IMR-90 (cell line): ENCODE measurements around the gene HAUS7. TPM values are rescaled to one million over a fixed set of nuclear protein-coding genes. Genes with fewer than 3 reads are reported as not detected.

ENCODE experiments used
- ATAC-seq: fragments of 200-7000 bp; cut with Tn5 transposase; 2 replicates; pipeline ENCODE4 v1.9.1; 2020; ENCODE audit warnings: low read depth, mild to moderate bottlenecking, moderate library complexity
- BruUV-seq: library from RNA; stranded (reverse); fragments of 400-500 nt; replicated peaks from 2 replicates; lab custom pipeline; 2021; lab: Mats Ljungman, UMichigan
- CTCF ChIA-PET: fragments of 300-600 bp; formaldehyde crosslinking; extraction: SDS; loops from one replicate; lab custom pipeline; 2021; ENCODE audit warnings: antibody characterized with exemption; lab: Yijun Ruan, JAX
- POLR2A ChIA-PET: fragments of 300-600 bp; sonication (Branson Sonifier 250); formaldehyde crosslinking; loops from one replicate; lab custom pipeline; 2022; ENCODE audit warnings: antibody characterized with exemption; ENCODE audit not compliant: unreplicated experiment; lab: Charles Lee
- DNase-seq: peaks from one replicate; pipeline ENCODE4 v3.0.0; 2013
- H2AFZ ChIP-seq: replicated peaks from 2 replicates; pipeline ENCODE3; 2013; ENCODE audit warnings: low read length, mild to moderate bottlenecking; ENCODE audit not compliant: poor library complexity
- H2AK5ac ChIP-seq: 2 replicates; pipeline ENCODE4 v1.6.1; 2013; ENCODE audit warnings: low read depth, low read length, inconsistent platforms
- H2AK9ac ChIP-seq: replicated peaks from 2 replicates; pipeline ENCODE3; 2013; ENCODE audit warnings: mild to moderate bottlenecking, low read depth, low read length, moderate library complexity; ENCODE audit not compliant: poor library complexity
- H2BK120ac ChIP-seq: 2 replicates; pipeline ENCODE4 v1.6.1; 2013; ENCODE audit warnings: low read depth, low read length, inconsistent platforms
- H2BK15ac ChIP-seq: 3 replicates; pipeline ENCODE4 v1.6.1; 2013; ENCODE audit warnings: low read depth, low read length, inconsistent platforms
- H2BK20ac ChIP-seq: 2 replicates; pipeline ENCODE4 v1.6.1; 2013; ENCODE audit warnings: low read depth, mild to moderate bottlenecking, inconsistent platforms, low read length, moderate library complexity
- H2BK5ac ChIP-seq: 2 replicates; pipeline ENCODE4 v1.6.1; 2013; ENCODE audit warnings: mild to moderate bottlenecking, low read depth, low read length, inconsistent platforms; ENCODE audit not compliant: poor library complexity, severe bottlenecking
- H3K14ac ChIP-seq: replicated peaks from 2 replicates; pipeline ENCODE4 v1.6.1; 2013; ENCODE audit warnings: low read depth, low read length, inconsistent platforms
- H3K18ac ChIP-seq: 2 replicates; pipeline ENCODE4 v1.6.1; 2013; ENCODE audit warnings: low read depth, low read length, control low read depth
- H3K23ac ChIP-seq: 2 replicates; pipeline ENCODE4 v1.6.1; 2013; ENCODE audit warnings: low read depth, low read length, inconsistent platforms
- H3K27ac ChIP-seq: 2 replicates; pipeline ENCODE4 v1.5.1; 2013; ENCODE audit warnings: mild to moderate bottlenecking, control low read depth, low read length; ENCODE audit not compliant: insufficient read depth
- H3K27me3 ChIP-seq: 2 replicates; pipeline ENCODE4 v1.6.1; 2013; ENCODE audit warnings: low read length; ENCODE audit not compliant: control insufficient read depth, insufficient read depth
- H3K36me3 ChIP-seq: 2 replicates; pipeline ENCODE4 v1.6.1; 2013; ENCODE audit warnings: low read length, mixed read lengths; ENCODE audit not compliant: control insufficient read depth, insufficient read depth
- H3K4ac ChIP-seq: 2 replicates; pipeline ENCODE4 v1.6.1; 2013; ENCODE audit warnings: low read depth, low read length, inconsistent platforms
- H3K4me1 ChIP-seq: 2 replicates; pipeline ENCODE4 v1.6.1; 2013; ENCODE audit warnings: low read length, mixed read lengths; ENCODE audit not compliant: control insufficient read depth, insufficient read depth
- H3K4me2 ChIP-seq: 2 replicates; pipeline ENCODE4 v1.6.1; 2013; ENCODE audit warnings: low read depth, mild to moderate bottlenecking, control low read depth, low read length, moderate library complexity
- H3K4me3 ChIP-seq: 2 replicates; pipeline ENCODE4 v1.5.1; 2013; ENCODE audit warnings: low read depth, mild to moderate bottlenecking, control low read depth, low read length, moderate library complexity; ENCODE audit not compliant: insufficient read depth
- H3K56ac ChIP-seq: 2 replicates; pipeline ENCODE4 v1.6.1; 2013; ENCODE audit warnings: low read length, inconsistent platforms; ENCODE audit not compliant: insufficient read depth; ENCODE audit errors: extremely low read depth
- H3K79me1 ChIP-seq, 2 experiments: 2 replicates each; pipeline ENCODE4 v1.6.1; 2013; ENCODE audit warnings: low read length in 2 of 2, inconsistent platforms in 1 of 2, low read depth in 1 of 2
- H3K9ac ChIP-seq: 2 replicates; pipeline ENCODE4 v1.6.1; 2013; ENCODE audit warnings: low read depth, low read length, control low read depth
- H3K9me1 ChIP-seq: 2 replicates; pipeline ENCODE4 v1.6.1; 2013; ENCODE audit warnings: low read length, inconsistent platforms; ENCODE audit not compliant: insufficient read depth
- H3K9me3 ChIP-seq: 2 replicates; pipeline ENCODE4 v1.6.1; 2013; ENCODE audit warnings: low read length; ENCODE audit not compliant: control insufficient read depth, insufficient read depth
- H4K20me1 ChIP-seq: 2 replicates; pipeline ENCODE4 v1.6.1; 2013; ENCODE audit warnings: low read length, inconsistent platforms; ENCODE audit not compliant: insufficient read depth
- H4K5ac ChIP-seq: 2 replicates; pipeline ENCODE4 v1.6.1; 2013; ENCODE audit warnings: mild to moderate bottlenecking, low read depth, low read length, control low read depth
- H4K8ac ChIP-seq, 2 experiments: 2 replicates each; pipeline ENCODE4 v1.6.1; 2013; ENCODE audit warnings: low read depth in 2 of 2, low read length in 2 of 2, control low read depth in 1 of 2, inconsistent platforms in 1 of 2
- H4K91ac ChIP-seq: 2 replicates; pipeline ENCODE4 v1.6.1; 2013; ENCODE audit warnings: low read depth, low read length, inconsistent platforms; ENCODE audit not compliant: insufficient read depth
- CEBPB ChIP-seq: IDR thresholded peaks from 2 replicates; pipeline ENCODE4 v1.6.1; 2012; ENCODE audit warnings: low read depth, low read length, improper control_type of control experiment
- CTCF ChIP-seq: conservative IDR thresholded peaks from 2 replicates; pipeline ENCODE4 v1.5.1; 2012; ENCODE audit warnings: mild to moderate bottlenecking, low read depth, low read length, improper control_type of control experiment
- ELK1 ChIP-seq: fragments of 150-350 bp; IDR thresholded peaks from 2 replicates; pipeline ENCODE4 v1.6.1; 2016; ENCODE audit warnings: low read depth, mild to moderate bottlenecking, low read length, moderate library complexity, borderline replicate concordance
- MXI1 ChIP-seq: IDR thresholded peaks from 2 replicates; pipeline ENCODE4 v1.6.1; 2012; ENCODE audit warnings: low read depth, mild to moderate bottlenecking, low read length, moderate library complexity, borderline replicate concordance
- RCOR1 ChIP-seq: IDR thresholded peaks from 2 replicates; pipeline ENCODE4 v1.6.1; 2012; ENCODE audit warnings: mild to moderate bottlenecking, low read length, improper control_type of control experiment; ENCODE audit not compliant: insufficient replicate concordance
- RFX5 ChIP-seq: IDR thresholded peaks from 2 replicates; pipeline ENCODE4 v1.8.0; 2012; ENCODE audit warnings: low read depth, mild to moderate bottlenecking, low read length, moderate library complexity
- SMC3 ChIP-seq: fragments of 150-350 bp; IDR thresholded peaks from 2 replicates; pipeline ENCODE4 v1.6.1; 2016; ENCODE audit warnings: low read depth, mild to moderate bottlenecking, antibody characterized with exemption, low read length, moderate library complexity
- WGBS, 2 experiments: methylation state at CpG; one replicate each; pipeline versions ENCODE4 v1.1.5 to v1.1.7; 2013; ENCODE audit warnings: missing lambda C conversion rate in 2 of 2; ENCODE audit not compliant: insufficient read length in 1 of 2; ENCODE audit errors: extremely low coverage in 2 of 2; 5-methylcytosine and 5-hydroxymethylcytosine counted together
- dilution Hi-C: fragments of 300-500 bp; cut with HindIII; formaldehyde crosslinking; loops from one replicate; pipeline ENCODE4 v1.14.3; 2018; ENCODE audit warnings: low sequenced_read_pairs; ENCODE audit not compliant: unreplicated experiment
- in situ Hi-C: fragments of 300-500 bp; cut with MboI; formaldehyde crosslinking; loops from 3 replicates; pipeline ENCODE4 v1.14.3; 2019; ENCODE audit warnings: low sequenced_read_pairs, inconsistent platforms, mixed read lengths
- intact Hi-C: fragments of 100-400 bp; cut with micrococcal nuclease; formaldehyde crosslinking; loops from 2 replicates; pipeline ENCODE4 v1.10.0; 2022
- polyA plus RNA-seq, 3 experiments: library from polyadenylated mRNA; depleted of rRNA; stranded (reverse); fragments of >200 nt; gene quantifications; 2 replicates each; pipeline ENCODE4 v1.2.3, GENCODE V29; 2012; ENCODE audit warnings: low replicate concordance in 1 of 3
- total RNA-seq: library from RNA; depleted of rRNA; stranded (reverse); fragments of >200 nt; gene quantifications from 2 replicates; pipeline ENCODE4 v1.2.3, GENCODE V29; 2012

HAUS7 gene
- total and polyA plus RNA-seq, 2 of the 4 experiments (the other 2 are of a cell fraction), result 10.8 to 25.9 TPM

- no peak within 1 kb of the TSS for H2BK120ac ChIP-seq
- DNase-seq (no peak), ATAC-seq (peak; percentile 44; the same call in 1 of the 2 replicates)
- H4K20me1 ChIP-seq, result no peaks in the 10 kb centered on the region
- no peak within 1 kb of the TSS for H4K5ac ChIP-seq
- peak within 1 kb of the TSS; percentile 37 for H2AK9ac ChIP-seq
- intact Hi-C loops (no loop called here), in situ Hi-C loops (loop anchor here (25.0 kb wide), 1 partner anchor 224 kb away; the partner anchor contains the start of gene MAGEA1), dilution Hi-C loops (no loop called here)
- no peaks in the 10 kb centered on the region for H3K4me1 ChIP-seq
- no peak within 1 kb of the TSS for H3K14ac ChIP-seq
- H3K9ac ChIP-seq, result no peak within 1 kb of the TSS
- no peak within 1 kb of the TSS for H3K56ac ChIP-seq
- ChIA-PET CTCF (no interaction called here), POLR2A (no interaction called here)
- H3K9me3 ChIP-seq, result peaks cover 3% of the 10 kb centered on the region; the same call in 1 of the 2 replicates
- no peak within 1 kb of the TSS for H3K4me2 ChIP-seq
- H2AK5ac ChIP-seq, result no peak within 1 kb of the TSS
- H3K27me3 ChIP-seq, result peaks cover 9% of the 10 kb centered on the region
- H3K18ac ChIP-seq, result no peak within 1 kb of the TSS
- no peak within 1 kb of the TSS for H3K4ac ChIP-seq
- peak within 1 kb of the TSS; percentile 34 for H3K4me3 ChIP-seq
- H4K91ac ChIP-seq, result no peak within 1 kb of the TSS
- TF ChIP-seq SMC3 (no peak), RCOR1 (no peak), CTCF (no peak), CEBPB (no peak), RFX5 (no peak), MXI1 (no peak), ELK1 (no peak)
- H2BK20ac ChIP-seq, result no peak within 1 kb of the TSS
- H3K27ac ChIP-seq, result no peak within 1 kb of the TSS
- no peak within 1 kb of the TSS for H2BK5ac ChIP-seq
- no peaks in the 10 kb centered on the region for H3K79me1 ChIP-seq
- H2BK15ac ChIP-seq, result no peak within 1 kb of the TSS
- no peak within 1 kb of the TSS for H4K8ac ChIP-seq
- H2AFZ ChIP-seq, result peak within 1 kb of the TSS; percentile 72
- no TSS peak for BruUV-seq
- no peak within 1 kb of the TSS for H3K23ac ChIP-seq
- H3K9me1 ChIP-seq, result no peaks in the 10 kb centered on the region
- H3K36me3 ChIP-seq, result no peaks in the 10 kb centered on the region
- 51% methylated on average over 12 of the region's 75 CpGs; no CpG with 5 or more reads in 1 of the 2 experiments for WGBS, 2 experiments
These were observed 59.0 kb downstream of the HAUS7 start, which contains the start of gene ZFP92 for GRCh38 chrX:153411255-153411987. Gene ZFP92 (plus strand): TSS chrX:153411472. CDS start chrX:153418323, 6,851 bp downstream.
